HepG2 (cell line): ENCODE measurements around the gene PRTN3.

Experiments used
- FOXK1 ChIP-seq: sonication (generic); formaldehyde crosslinking; IDR thresholded peaks from 2 replicates; pipeline ENCODE4 v1.4.0; 2020; ENCODE audit warnings: low read depth, missing genetic modification reagents, borderline replicate concordance
- ZNF616 ChIP-seq: sonication (generic); formaldehyde crosslinking; IDR thresholded peaks from 2 replicates; pipeline ENCODE4 v1.5.0; 2020; ENCODE audit warnings: low read depth, mild to moderate bottlenecking, missing genetic modification reagents
- TF ChIP-seq, protein P1 (sequence below): sonication (generic); formaldehyde crosslinking; IDR thresholded peaks from 2 replicates; pipeline ENCODE4 v1.5.0; 2020; ENCODE audit warnings: mild to moderate bottlenecking, missing genetic modification reagents

DNA sequence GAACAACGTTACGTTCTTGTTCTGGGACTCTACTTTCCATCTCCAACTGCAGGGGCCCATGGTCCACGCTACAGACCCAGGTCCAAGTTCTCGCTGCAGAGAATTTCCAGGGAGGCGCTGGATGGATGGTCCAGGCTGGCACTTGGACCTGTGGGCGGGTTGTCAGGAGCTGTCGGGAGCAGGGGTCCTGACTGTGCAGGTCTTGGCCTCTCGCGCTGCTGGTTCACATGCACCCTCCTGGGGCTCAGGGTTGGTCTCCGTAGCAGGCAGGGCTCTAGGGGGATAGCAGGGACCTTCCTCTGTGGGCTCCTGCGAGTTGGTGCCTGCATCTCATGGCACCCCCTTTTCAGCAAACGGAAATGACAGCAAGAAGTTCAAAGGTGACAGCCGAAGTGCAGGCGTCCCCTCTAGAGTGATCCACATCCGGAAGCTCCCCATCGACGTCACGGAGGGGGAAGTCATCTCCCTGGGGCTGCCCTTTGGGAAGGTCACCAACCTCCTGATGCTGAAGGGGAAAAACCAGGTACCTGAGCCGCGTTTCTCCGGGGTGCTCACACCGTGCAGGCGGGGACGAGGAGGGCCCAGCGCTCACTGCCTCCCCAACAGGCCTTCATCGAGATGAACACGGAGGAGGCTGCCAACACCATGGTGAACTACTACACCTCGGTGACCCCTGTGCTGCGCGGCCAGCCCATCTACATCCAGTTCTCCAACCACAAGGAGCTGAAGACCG lies 36.9 kb upstream of the PRTN3 start:
- TF ChIP-seq, protein P1, sequence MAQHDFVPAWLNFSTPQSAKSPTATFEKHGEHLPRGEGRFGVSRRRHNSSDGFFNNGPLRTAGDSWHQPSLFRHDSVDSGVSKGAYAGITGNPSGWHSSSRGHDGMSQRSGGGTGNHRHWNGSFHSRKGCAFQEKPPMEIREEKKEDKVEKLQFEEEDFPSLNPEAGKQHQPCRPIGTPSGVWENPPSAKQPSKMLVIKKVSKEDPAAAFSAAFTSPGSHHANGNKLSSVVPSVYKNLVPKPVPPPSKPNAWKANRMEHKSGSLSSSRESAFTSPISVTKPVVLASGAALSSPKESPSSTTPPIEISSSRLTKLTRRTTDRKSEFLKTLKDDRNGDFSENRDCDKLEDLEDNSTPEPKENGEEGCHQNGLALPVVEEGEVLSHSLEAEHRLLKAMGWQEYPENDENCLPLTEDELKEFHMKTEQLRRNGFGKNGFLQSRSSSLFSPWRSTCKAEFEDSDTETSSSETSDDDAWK (CRISPR knock-in tag): no peak
- no peak for TF ChIP-seq ZNF616 (CRISPR knock-in tag)
- TF ChIP-seq FOXK1 (CRISPR knock-in tag): no peak
